HG03280 (cell line): ENCODE results near the gene PLVAP.
"Not testable (repeated sequence)": the region's sequence is repeated elsewhere in the genome, so short reads cannot be mapped to it uniquely, and the experiment has no call there.

Source experiments
- ATAC-seq: cut with Tn5 transposase; IDR thresholded peaks from one replicate; pipeline ENCODE4 v1.9.1; 2021; ENCODE audit warnings: mild to moderate bottlenecking, moderate library complexity; ENCODE audit not compliant: unreplicated experiment

Gene PLVAP

DNA sequence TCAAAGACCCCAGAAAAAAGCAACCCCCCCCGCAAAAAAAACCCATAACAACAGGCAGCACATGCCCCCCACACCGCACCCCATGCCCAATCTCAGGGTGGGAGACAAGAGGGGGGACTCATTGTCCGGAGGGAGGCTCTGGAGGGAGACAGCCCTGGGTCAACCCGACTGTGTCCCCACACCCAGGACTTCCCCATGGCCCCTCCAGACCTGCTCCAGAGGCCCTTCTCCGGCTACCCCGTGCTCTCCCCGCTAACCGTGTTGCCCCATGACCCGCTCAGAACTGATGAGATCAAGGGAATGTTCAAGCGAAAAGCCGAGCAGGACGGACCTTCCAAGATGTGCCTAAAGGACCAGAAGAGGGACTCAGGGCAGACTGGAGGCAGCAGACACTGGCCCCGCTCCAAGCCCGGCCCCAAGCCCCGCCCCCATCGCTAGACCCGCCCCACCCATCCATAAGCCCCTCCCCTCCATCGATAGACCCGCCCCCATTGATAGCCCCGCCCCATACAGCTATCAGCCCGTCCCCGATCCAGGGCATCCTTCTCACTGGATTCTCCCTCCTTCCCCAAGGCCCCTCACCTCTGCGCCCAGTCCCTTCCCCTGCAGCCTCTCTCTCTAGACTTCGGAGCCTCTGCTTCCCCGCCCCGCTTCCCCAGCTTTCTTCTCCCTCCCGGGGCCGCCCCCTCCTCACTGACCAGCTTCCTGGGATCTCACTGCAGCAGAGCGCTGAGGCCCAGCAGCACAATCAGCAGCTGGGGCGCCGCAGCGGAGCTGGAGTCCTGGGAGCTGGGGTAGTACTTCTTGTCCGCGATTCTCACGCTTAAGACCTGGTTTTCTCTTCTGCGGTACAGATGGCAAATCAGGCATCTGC is 26.1 kb upstream of the PLVAP start:
- ATAC-seq, result no peak

DNA sequence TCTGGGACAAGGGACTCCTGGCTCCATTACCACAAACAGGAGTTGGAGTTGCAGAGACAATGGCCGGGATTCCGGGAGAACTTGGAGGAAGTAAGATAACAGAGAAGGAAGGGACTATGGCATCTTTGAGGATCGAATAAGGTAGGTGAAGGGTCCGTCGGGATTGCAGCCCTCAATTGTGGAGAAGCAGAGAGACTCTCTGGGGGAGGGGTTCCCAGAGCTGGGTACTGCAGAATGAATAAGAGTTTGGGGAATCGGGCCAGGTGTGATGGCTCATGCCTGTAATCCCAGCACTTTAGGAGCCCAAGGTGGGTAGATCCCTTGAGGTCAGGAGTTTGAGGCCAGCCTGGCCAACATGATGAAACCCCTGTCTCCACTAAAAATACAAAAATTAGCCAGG is 24.5 kb upstream of the PLVAP start:
- ATAC-seq, result no peak

DNA sequence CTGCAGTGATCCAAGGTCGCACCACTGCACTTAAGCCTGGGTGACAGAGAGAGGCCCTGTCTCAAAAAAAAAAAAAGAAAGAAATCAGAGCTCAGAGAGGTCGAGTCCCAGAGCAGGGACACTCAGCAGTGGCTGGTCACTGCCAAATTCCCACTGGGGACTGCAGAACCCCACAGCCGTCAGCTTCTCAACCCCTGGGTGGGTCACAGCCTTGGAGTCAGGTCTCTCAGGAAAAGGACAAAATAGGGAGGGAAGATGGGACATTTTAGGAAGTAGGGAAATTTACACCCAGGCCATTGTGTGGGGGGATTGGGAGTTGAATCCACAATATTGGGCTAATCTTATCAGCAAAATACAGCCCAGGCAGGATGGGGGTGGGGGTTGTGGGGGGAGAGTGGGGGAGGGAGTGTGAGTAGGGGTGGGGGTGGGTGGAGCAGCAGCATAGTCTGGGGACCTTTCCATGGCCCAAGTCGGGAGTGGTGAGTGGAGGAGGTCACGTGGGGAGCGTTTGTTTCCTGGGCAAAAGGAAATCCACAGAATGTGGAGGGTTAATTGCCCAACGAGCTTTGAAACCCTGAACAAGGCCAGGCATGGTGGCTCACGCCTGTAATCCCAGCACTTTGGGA is 21.9 kb upstream of the PLVAP start:
- no peak for ATAC-seq

DNA sequence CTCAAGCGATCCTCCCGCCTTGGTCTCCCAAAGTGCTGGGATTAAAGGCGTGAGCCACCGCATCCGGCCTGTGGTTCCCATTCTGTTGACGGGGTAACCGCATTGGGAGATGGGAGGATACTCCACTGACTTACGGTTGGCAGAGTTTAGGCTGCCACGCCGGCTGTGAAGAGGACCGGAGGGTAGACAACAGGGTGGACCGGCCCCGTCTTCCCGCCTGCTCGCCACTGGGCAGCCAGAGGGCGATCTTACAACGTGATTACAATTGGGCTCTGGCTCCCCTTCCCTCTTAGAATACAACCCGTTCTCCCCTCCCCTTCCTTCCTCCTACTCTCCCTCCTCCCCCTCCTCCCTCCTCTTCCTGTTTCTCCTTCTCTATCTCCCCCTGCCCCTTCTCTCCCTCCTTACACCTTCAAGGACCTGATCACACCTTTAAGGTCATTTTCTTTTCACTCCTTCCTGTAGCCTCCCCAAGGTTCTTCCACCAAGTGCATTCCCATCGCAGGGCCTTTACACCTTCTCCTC is 17.8 kb upstream of the PLVAP start:
- ATAC-seq, result no peak

DNA sequence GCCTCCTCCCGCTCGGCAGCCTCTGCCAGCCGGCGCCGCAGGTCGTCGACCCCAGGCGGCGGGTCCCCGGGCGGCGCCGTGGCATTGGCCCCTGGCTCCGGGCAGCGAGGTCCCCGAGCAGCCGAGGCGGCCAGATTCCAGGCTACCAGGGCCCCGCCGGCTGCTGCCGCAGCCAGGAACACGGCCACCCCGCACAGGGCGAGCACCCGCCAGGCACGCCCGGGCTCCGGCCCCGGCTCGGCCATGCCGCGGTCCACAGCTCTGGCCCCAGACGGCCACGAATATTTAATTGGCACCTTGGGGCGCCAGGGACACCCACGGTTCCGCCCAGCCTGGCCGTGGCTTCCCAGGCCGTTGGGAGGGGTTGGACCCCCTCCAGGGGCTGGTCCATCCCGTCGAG is 16.8 kb upstream of the PLVAP start, which contains the start of gene CCDC194:
Gene CCDC194, minus strand, starts transcription at position 283 of the 400 bp plus-strand sequence. Its CDS starts 38 bp downstream, at position 245.
- no peak for ATAC-seq

DNA sequence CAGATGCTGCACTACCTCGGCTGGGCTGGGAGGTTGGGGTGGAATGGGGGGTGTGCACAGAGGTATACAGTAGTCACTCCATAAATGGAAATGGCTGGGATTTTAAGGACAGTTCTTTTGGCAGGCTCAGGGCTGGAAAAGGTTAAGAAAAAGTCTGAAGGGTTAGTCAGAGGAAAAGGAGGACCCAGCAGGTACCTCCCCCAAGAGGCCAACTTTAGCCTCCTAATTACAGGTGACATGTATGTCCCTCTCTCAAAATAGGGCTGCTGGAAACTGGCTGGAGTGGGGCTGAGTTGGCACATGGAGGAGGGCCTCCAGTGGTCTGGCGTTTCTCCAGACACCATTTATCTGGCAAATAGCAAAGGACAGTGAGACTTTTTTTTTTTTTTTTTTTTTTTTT is 15.9 kb upstream of the PLVAP start:
- ATAC-seq, result no peak

DNA sequence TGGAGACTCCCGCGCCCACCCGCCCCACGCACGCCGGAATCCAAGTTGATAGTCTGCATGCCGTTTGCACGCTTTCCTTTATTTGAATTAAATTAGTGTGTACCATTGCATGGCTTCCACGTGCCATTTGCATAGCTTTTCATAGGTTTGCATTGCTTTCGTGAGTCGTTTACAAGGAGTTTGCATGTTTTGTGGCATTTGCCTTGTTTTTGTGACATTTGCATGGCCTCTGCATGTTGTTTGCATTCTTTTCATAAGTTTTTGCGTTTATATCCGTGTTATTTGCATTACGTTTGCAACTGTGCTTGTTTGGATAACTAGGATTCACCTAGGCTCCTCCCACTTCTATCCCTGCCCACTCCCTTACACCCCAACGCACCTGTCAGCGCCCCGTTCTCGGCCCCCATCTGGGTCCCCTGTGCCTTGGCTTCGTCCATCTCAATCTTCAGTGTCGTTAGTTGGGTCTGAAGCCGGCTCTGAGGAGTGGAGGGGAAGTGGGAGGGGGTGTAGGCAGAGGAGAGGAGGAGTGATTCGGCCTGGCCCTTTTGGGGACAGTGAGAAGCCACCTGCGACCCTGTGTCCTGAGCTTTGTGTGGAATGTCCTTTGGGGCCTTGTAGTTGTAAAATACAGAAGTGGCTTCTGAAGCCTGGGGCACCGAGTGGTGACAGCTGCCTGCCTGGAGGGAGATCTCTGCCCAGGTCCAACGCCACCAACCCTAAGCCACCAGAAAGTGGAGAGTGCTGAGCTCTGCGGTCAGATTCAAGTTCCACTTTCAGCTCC is 14.4 kb upstream of the PLVAP start:
- no peak for ATAC-seq

DNA sequence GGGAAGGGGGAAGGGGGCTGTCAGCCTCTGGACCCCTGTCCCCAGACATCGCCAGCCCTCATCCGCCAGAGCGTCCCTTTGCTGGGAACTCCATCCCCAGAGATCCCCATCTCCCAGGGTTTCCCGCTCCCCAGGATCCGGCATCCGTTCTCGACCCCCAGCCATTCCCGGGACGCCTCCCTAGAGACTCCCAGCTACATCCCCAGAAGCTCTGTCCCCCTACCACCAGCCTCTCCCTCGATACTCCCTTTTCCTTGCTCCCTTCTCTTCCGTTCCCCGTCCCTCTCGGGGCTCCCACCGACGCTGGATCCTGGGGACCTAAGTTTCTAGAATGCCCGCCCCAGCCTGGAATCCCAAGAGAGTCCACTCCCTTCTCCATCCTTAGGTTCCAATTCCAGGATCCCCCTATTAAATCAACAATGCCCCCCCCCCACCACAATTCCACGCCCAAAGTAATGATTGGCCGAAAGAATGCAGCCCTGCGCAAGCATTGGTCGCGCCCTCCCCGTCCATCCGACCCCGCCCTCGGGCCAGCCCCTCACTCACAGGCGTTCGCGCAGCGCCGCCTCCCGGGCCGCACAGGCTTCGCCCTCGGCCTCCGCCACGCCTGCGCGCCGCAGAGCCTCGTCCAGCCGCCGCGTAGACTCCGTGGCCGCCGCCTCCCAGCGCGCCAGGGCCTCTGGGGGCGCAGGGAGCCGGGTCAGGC is 13.7 kb upstream of the PLVAP start:
- peak; percentile 94 for ATAC-seq

DNA sequence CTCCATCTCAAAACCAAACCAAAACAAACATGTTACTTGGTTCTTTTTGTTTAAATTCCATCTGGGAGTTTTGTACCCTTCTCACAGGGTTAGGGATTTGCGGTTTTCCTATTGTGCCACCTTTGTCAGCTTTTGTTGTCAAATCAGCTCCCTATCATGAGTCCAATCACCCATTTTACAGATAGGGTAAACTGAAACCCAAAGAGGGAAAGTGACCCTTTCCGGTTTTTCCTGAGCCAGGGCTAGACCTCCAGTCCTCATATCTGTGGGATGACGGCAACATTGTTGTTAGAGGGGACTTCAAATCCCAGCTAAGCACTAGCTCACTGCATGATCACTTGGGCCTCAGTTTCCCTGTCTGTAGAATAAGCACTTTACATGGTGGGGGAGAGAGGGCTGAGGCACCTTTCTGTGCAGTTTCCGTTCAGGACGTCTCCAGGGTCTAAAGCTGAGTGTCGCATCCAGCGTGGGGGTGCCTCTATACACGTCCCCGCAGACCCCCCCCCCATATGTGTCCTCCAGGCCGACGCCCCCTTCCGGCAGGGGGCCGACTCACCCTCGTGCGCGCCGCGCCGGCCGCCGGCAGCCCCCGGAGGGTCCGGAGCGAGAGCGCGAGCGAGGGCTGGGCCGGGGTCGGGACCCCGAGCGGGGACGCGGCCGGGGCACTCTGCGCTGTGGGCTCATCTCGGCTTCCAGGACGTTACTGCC is 13.0 kb upstream of the PLVAP start:
- no peak for ATAC-seq

DNA sequence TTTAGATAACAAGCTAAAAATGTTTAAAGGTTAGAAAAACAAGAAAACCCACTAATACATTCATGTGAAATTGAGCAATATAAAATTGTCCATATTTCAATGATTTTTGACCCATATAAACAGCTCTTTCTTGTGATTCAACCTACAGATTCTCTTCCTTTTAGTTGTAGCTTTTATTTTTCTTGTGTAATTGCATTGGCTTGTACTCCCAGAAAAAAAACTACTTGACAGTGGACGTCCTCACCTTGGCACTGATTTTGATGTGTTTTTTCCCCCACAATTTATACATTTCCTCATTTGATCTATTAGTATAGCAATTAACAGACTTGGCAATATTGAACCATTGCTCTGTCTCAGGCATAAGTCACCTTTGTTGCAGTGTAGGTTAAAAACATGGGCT is 12.1 kb upstream of the PLVAP start:
- no peak for ATAC-seq

DNA sequence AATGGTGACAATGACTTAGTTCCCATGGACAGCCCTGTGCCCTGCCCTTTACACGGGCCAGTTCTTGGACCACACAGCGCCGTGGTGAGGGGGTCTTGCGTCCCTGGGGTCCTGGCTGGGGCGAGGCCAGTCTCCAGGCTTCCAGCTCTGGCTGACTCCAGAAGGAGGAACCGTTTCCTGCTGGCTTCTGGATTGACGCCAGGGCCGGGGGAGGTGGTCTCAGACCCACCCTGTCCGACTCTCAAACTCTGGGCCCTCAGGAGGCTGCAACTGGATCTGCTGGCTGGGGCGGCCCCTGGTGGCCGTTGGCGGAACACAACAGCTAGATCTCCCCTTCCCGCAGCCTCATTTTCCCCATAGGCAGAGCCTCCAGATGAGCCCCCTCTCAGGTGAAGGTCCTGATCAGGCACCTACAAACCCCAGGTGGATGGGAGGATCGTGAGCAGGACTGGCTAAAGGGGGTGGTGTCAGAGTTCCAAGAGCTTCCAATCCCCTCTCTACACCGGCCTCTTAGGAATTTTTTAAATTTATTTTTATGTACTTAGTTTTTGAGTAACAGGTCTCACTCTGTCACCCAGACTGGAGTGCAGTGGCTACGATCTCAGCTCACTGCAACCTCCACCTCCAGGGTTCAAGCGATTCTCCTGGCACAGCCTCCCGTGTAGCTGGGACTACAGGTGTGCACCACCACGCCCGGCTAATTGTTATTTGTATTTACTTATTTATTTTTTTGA is 8.9 kb upstream of the PLVAP start:
- no peak for ATAC-seq

DNA sequence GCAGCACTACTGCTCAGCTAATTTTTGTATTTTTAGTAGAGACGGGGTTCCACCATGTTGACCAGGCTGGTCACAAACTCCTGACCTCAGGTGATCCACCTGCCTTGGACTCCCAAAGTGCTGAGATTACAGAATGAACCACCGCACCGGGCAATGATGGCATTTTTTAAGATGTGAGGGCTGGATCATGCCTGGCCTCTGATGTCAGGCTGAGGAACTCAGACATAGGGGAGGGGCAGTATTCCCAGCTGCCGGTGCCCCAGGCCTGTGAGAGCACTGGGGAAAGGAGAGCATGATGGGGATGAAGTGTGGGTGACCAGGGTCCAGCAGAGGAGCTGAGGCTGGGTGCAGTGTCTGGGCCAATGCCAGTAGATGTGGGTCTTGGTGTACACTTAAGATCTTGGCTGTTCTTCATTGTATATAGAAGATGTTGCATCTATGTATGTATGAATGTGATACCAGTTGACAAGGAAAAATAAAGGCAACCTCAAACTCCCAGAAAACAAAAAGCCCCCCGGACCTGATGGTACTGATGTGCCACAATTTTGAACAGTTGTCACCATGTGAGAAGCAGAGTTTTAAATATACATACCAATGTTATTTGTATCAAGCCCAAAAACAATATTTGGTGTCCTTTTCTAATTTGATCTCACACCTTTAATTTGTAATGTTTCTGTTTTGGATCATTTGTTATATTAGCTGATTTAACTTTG is 3.4 kb upstream of the PLVAP start:
- ATAC-seq, result no peak

DNA sequence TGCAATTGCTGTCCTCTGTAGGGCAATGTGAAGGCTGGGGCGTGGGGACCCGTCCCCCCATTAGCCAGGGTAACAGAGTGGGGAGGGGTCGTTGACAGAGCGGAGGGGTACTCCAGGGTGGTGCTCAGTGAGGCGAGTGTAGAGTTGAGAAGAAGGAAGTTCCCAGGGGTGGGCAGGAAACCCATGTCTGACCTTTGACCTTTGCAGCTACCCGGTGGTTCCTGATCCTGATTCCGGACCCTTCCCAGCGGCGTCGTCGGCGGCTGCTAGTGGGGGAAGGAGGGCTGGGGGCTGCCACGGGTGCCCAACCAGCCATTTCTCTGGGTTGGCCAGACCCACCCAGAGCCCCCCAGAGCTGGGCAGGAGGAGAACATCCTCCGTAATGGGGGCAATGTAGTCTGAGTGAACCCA is 2.1 kb upstream of the PLVAP start:
- ATAC-seq, result no peak

DNA sequence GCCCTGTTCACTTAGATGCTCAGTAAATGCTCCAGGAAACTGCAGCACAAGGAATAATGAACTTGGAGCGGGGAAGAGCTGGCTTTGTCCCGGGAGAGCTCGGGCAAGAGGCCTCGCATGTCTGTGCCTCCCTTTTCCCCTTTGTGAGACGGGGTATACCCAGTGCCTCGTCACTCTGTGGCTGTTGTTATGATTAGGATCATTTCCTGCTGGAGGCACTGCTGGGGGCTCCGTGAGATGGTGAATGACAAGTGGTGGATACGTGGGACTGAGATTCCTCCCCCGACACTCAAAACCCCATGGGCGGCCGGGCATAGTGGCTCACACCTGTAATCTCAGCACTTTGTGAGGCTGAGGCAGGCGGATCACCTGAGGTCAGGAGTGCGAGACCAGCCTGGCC is 1.1 kb upstream of the PLVAP start:
- ATAC-seq, result no peak

DNA sequence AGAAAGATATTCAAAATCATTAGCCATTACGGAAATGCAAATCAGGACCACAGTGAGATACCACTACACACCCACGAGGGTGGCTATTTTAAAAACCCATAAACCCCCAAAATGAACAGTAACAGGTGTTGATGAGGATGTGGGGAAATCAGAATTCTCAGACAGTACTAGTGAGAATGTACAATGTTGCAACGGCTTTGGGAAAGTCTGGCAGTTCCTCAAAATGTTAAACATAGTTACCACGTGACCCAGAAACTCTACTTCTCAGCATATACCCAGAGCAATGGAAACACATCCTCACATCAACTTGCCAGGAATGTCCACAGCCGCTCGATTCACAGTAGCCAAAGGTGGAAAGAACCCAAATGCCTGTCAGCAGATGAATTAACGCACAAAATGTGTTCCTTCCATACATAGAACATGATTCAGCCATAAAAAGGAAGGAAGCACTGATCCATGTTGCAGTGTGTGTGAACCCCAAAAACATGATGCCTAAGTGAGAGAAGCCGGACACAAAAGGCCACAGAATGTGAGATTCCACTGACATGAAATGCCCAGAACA is 7.0 kb downstream of the PLVAP start:
- ATAC-seq, result no peak

DNA sequence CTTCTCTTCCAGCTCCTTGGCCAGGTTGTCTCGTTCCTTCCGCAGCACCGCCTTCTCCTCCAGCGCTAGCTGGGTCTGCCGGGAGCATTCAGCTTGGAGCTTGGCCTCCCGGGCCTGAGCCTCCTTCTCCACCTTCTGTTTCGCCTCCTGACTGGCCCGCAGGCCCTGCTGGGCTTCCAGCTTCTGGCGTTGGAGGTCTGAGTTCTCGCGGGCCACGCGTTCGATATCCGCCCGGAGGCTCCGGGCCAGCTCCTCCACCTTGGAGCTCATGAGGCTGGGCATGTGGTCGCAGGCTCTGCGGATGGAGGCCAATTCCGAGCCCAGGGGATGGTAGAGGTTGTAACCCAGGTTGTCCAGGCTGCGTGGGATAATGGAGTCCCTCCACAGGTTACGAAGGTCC is 11.8 kb downstream of the PLVAP start:
- ATAC-seq, result no peak

DNA sequence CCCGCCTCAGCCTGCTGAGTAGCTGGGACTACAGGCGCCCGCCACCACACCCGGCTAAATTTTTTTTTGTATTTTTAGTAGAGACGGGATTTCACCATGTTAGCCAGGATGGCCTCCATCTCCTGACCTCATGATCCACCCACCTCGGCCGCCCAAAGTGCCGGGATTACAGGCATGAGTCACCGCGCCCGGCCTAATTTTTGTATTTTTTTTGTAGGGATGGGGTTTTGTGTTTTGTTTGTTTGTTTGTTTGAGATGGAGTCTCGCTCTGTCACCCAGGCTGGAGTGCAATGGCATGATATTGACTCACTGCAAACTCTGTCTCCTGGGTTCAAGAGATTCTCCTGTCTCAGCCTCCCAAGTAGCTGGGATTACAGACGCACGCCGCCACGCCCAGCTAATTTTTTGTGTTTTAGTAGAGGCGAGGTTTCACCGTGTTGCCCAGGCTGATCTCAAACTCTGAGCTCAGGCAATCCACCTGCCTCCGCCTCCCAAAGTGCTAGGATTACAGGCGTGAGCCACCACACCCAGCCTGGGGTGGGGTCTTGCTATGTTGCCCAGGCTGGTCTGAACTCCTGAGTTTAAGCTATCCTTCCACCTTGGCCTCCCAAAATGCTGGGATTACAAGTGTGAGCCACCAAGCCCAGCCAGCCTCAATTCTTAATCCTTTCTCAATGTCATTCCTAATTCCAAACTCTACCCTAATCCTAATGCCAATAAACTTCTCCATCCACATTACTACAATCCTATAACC is 13.1 kb downstream of the PLVAP start:
- not testable (repeated sequence) for ATAC-seq
